Mesenchymal stem cell (in vitro differentiated cells and primary cell): ENCODE results near the gene SPTLC2.

Experiments used
- DNase-seq: peaks from one replicate; pipeline ENCODE4 v3.0.0-alpha.2; 2013
- H2AFZ ChIP-seq: one replicate; pipeline ENCODE4 v1.6.1; 2013; ENCODE audit warnings: low read depth, mild to moderate bottlenecking, control low read depth, inconsistent platforms, low read length, moderate library complexity
- H2AK5ac ChIP-seq: 2 replicates; pipeline ENCODE4 v1.6.1; 2013; ENCODE audit warnings: low read length, moderate library complexity, mild to moderate bottlenecking, inconsistent platforms; ENCODE audit not compliant: severe bottlenecking
- H2BK120ac ChIP-seq: one replicate; pipeline ENCODE4 v1.6.1; 2013; ENCODE audit warnings: low read depth, mild to moderate bottlenecking, inconsistent platforms, low read length, moderate library complexity
- H2BK12ac ChIP-seq, 2 experiments: one replicate each; pipeline ENCODE4 v1.6.1; 2013; ENCODE audit warnings: inconsistent platforms in 2 of 2, low read length in 2 of 2, mild to moderate bottlenecking in 2 of 2, moderate library complexity in 2 of 2, control low read depth in 1 of 2
- H2BK15ac ChIP-seq: one replicate; pipeline ENCODE4 v1.6.1; 2013; ENCODE audit warnings: mild to moderate bottlenecking, low read depth, inconsistent platforms; ENCODE audit not compliant: poor library complexity, severe bottlenecking
- H2BK5ac ChIP-seq: 2 replicates; pipeline ENCODE4 v1.6.1; 2013; ENCODE audit warnings: low read depth, mild to moderate bottlenecking, low read length, control low read depth, inconsistent platforms; ENCODE audit not compliant: poor library complexity, severe bottlenecking
- H3K14ac ChIP-seq, 2 experiments: one replicate each; pipeline ENCODE4 v1.6.1; 2013; ENCODE audit warnings: inconsistent platforms in 2 of 2, low read length in 2 of 2, control low read depth in 1 of 2, mild to moderate bottlenecking in 1 of 2, moderate library complexity in 1 of 2
- H3K18ac ChIP-seq, 2 experiments: one replicate each; pipeline ENCODE4 v1.6.1; 2013; ENCODE audit warnings: inconsistent platforms in 2 of 2, low read length in 2 of 2, control low read depth in 1 of 2, low read depth in 1 of 2, mild to moderate bottlenecking in 1 of 2
- H3K23ac ChIP-seq, 2 experiments: one replicate each; pipeline ENCODE4 v1.6.1; 2013; ENCODE audit warnings: inconsistent platforms in 2 of 2, low read length in 2 of 2, mild to moderate bottlenecking in 2 of 2, moderate library complexity in 2 of 2, control low read depth in 1 of 2
- H3K27ac ChIP-seq: 2 replicates; pipeline ENCODE4 v1.5.1; 2013; ENCODE audit warnings: mild to moderate bottlenecking, moderate library complexity, low read length, control low read depth, inconsistent platforms; ENCODE audit not compliant: poor library complexity, severe bottlenecking
- H3K27me3 ChIP-seq, 2 experiments: 2 replicates each; pipeline versions ENCODE4 v1.6.1 to v1.7.0; 2013; ENCODE audit warnings: low read length in 2 of 2, mild to moderate bottlenecking in 2 of 2, moderate library complexity in 2 of 2, control low read depth in 1 of 2, inconsistent platforms in 1 of 2; ENCODE audit not compliant: control insufficient read depth in 1 of 2, insufficient read depth in 1 of 2
- H3K36me3 ChIP-seq, 2 experiments: 2 replicates each; pipeline versions ENCODE4 v1.6.1 to v1.7.0; 2013; ENCODE audit warnings: low read length in 2 of 2, control low read depth in 1 of 2, inconsistent platforms in 1 of 2, low read depth in 1 of 2, mild to moderate bottlenecking in 1 of 2; ENCODE audit not compliant: insufficient read depth in 2 of 2, control insufficient read depth in 1 of 2
- H3K4ac ChIP-seq, 2 experiments: one replicate each; pipeline ENCODE4 v1.6.1; 2013; ENCODE audit warnings: inconsistent platforms in 2 of 2, low read length in 2 of 2, mild to moderate bottlenecking in 2 of 2, moderate library complexity in 2 of 2, control low read depth in 1 of 2, low read depth in 1 of 2
- H3K4me1 ChIP-seq: 2 replicates; pipeline ENCODE4 v1.6.1; 2013; ENCODE audit warnings: low read depth, low read length, control low read depth; ENCODE audit not compliant: control insufficient read depth, insufficient read depth
- H3K4me2 ChIP-seq: 2 replicates; pipeline ENCODE4 v1.6.1; 2013; ENCODE audit warnings: low read length, mild to moderate bottlenecking, inconsistent platforms; ENCODE audit not compliant: poor library complexity, severe bottlenecking
- H3K4me3 ChIP-seq, 2 experiments: 2 replicates each; pipeline versions ENCODE4 v1.5.1 to v1.7.0; 2013; ENCODE audit warnings: low read length in 2 of 2, mild to moderate bottlenecking in 2 of 2, control low read depth in 1 of 2, low read depth in 1 of 2; ENCODE audit not compliant: insufficient read depth in 1 of 2
- H3K79me1 ChIP-seq: replicated peaks from 2 replicates; pipeline ENCODE4 v1.6.1; 2013; ENCODE audit warnings: mild to moderate bottlenecking, control low read depth, low read length, inconsistent platforms; ENCODE audit not compliant: poor library complexity, severe bottlenecking
- H3K9ac ChIP-seq: 2 replicates; pipeline ENCODE4 v1.7.0; 2013; ENCODE audit warnings: mild to moderate bottlenecking, low read length, moderate library complexity
- H3K9me3 ChIP-seq: 2 replicates; pipeline ENCODE4 v1.7.0; 2013; ENCODE audit warnings: mild to moderate bottlenecking, low read length; ENCODE audit not compliant: control insufficient read depth
- H4K8ac ChIP-seq: one replicate; pipeline ENCODE4 v1.6.1; 2013; ENCODE audit warnings: inconsistent platforms, mild to moderate bottlenecking, low read length, moderate library complexity
- H4K91ac ChIP-seq: one replicate; pipeline ENCODE4 v1.6.1; 2013; ENCODE audit warnings: mild to moderate bottlenecking, low read length, inconsistent platforms
- WGBS: methylation state at CpG from one replicate; pipeline ENCODE4 v1.1.7; 2013; ENCODE audit warnings: mixed read lengths; 5-methylcytosine and 5-hydroxymethylcytosine counted together

The SPTLC2 gene

GRCh38 chr14:77625360-77625759 lies 8.9 kb upstream of the SPTLC2 start:
- no peak overlapping the region for H3K27ac ChIP-seq
- no peak overlapping the region for H2BK120ac ChIP-seq
- H2BK5ac ChIP-seq = no peak overlapping the region
- no peaks in the 10 kb centered on the region for H3K36me3 ChIP-seq
- H2AK5ac ChIP-seq = no peak overlapping the region
- no peak overlapping the region for H3K14ac ChIP-seq
- DNase-seq = no peak
- no peak overlapping the region for H3K18ac ChIP-seq
- no peak overlapping the region for H3K9ac ChIP-seq
- no peak overlapping the region for H2BK12ac ChIP-seq
- no peak overlapping the region for H3K4me2 ChIP-seq
- H3K4me1 ChIP-seq = no peaks in the 10 kb centered on the region
- no peak overlapping the region for H3K4ac ChIP-seq
- WGBS = 67% methylated on average over 1 of the region's 3 CpGs
- no peak overlapping the region for H3K23ac ChIP-seq
- H4K91ac ChIP-seq = no peak overlapping the region
- no peaks in the 10 kb centered on the region for H3K9me3 ChIP-seq
- no peak overlapping the region for H4K8ac ChIP-seq
- H2AFZ ChIP-seq = no peak overlapping the region
- H3K4me3 ChIP-seq = no peak overlapping the region
- no peaks in the 10 kb centered on the region for H3K79me1 ChIP-seq
- H2BK15ac ChIP-seq = no peak overlapping the region
- no peaks in the 10 kb centered on the region for H3K27me3 ChIP-seq

DNA sequence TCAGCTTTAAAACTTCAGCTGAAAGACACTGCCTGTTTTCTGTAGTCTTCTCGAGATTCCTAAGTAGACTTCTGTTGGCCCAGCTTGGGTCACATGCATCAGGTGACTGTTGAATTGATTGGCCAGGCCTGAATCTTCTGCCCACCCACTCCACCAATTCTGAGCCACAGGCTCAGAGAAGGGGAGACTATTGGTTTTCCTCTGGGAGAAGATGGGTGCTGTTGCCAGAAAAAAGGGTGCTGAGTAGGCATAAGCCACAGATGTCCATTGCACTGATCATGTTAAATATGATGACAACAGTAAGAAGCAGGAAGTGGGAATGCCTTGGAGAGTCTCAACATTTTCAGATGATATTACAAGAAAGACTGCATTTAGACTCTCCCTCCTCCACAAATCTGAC lies 6.8 kb upstream of the SPTLC2 start:
- Histone ChIP-seq H3K79me1 (no peaks in the 10 kb centered on the region), H2BK12ac (no peak overlapping the region), H3K4me1 (no peaks in the 10 kb centered on the region), H3K23ac (no peak overlapping the region), H2AK5ac (no peak overlapping the region), H4K91ac (no peak overlapping the region), H3K9me3 (no peaks in the 10 kb centered on the region), H3K14ac (no peak overlapping the region), H3K18ac (no peak overlapping the region), H3K27ac (no peak overlapping the region), H2AFZ (no peak overlapping the region), H2BK5ac (no peak overlapping the region), H3K9ac (no peak overlapping the region), H3K4me2 (no peak overlapping the region), H3K4me3 (no peak overlapping the region), H2BK15ac (no peak overlapping the region), H3K4ac (no peak overlapping the region), H3K27me3 (peaks cover 6 to 8% of the 10 kb centered on the region in 2 experiments), H3K36me3 (no peaks in the 10 kb centered on the region), H2BK120ac (no peak overlapping the region), H4K8ac (no peak overlapping the region)
- 82% methylated on average over 1 of the region's 1 CpG for WGBS
- DNase-seq = no peak

DNA sequence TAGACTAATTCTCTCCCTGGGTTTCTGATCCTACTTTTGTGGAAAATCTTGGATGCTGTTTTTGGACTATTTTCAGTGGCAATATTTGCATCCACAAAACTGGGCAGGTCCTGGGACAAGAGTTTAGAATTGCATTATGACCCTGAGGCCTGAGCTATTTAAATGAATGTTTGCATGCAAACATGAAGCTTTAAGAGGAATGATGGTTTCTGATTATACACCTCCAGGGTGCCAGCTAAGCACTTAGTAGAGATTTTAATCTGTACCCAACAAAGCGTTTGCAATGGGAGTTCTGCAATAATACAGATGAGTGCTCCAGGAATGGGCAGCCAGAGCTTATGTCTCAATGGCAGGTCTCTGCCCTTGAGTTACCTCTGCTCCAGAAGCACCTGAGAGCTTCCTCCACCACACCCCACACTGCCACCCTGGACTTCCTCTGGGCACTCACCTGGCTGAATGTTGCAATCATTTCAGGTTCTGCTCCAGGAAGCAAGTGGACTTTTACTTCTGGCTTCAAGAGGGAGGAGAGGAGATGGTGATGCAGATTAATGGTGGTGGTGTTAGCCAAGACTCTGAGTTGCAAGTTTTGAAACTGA lies 6.0 kb upstream of the SPTLC2 start:
- Histone ChIP-seq H3K27me3 (peaks cover 6 to 9% of the 10 kb centered on the region in 2 experiments), H2AK5ac (no peak overlapping the region), H3K27ac (no peak overlapping the region), H2BK120ac (no peak overlapping the region), H3K4me3 (no peak overlapping the region), H2AFZ (no peak overlapping the region), H2BK5ac (no peak overlapping the region), H4K8ac (no peak overlapping the region), H4K91ac (no peak overlapping the region), H3K4me2 (no peak overlapping the region), H3K36me3 (no peaks in the 10 kb centered on the region), H3K4me1 (no peaks in the 10 kb centered on the region), H3K18ac (no peak overlapping the region), H3K4ac (no peak overlapping the region), H3K14ac (no peak overlapping the region), H3K23ac (no peak overlapping the region), H3K9me3 (no peaks in the 10 kb centered on the region), H3K9ac (no peak overlapping the region), H2BK15ac (no peak overlapping the region), H2BK12ac (no peak overlapping the region), H3K79me1 (no peaks in the 10 kb centered on the region)
- WGBS = 36% methylated on average over 1 of the region's 1 CpG
- DNase-seq = no peak

DNA sequence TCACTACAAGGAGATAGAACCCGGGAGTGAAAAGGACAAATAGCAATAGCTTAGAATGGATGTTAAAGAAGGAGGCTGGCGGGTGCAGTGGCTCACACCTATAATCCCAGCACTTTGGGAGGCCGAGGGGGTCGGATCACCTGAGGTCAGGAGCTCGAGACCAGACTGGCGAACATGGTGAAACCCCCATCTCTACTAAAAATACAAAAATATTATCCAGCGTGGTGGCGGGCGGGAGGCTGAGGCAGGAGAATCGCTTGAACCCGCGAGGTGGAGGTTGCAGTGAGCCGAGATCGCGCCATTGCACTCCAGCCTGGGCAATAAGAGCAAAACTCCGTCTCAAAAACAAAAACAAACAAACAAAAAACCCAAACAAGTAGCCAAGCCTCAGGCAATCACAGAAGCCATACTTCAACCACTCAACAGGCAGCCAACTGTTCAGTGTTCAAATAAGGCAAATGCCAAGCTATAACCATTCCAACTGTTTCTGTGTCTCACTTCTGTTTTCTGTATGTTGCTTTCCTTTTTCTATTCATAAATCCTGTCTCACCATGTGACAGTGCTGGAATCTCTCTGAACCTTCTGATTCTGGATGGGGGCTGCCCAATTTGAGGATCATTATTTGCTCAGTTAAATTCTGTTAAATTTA lies 3.9 kb upstream of the SPTLC2 start:
- no peak for DNase-seq
- Histone ChIP-seq H3K79me1 (peaks cover 2% of the 10 kb centered on the region), H2BK5ac (no peak overlapping the region), H2BK120ac (no peak overlapping the region), H4K8ac (no peak overlapping the region), H3K4me3 (no peak overlapping the region), H4K91ac (no peak overlapping the region), H3K4ac (no peak overlapping the region), H3K27ac (no peak overlapping the region), H3K23ac (no peak overlapping the region), H3K14ac (no peak overlapping the region), H2AFZ (no peak overlapping the region), H3K4me2 (no peak overlapping the region), H3K9ac (no peak overlapping the region), H2BK12ac (no peak overlapping the region), H3K4me1 (no peaks in the 10 kb centered on the region), H3K9me3 (no peaks in the 10 kb centered on the region), H2AK5ac (no peak overlapping the region), H3K27me3 (peaks cover 6 to 9% of the 10 kb centered on the region in 2 experiments), H3K36me3 (no peaks in the 10 kb centered on the region), H3K18ac (no peak overlapping the region), H2BK15ac (no peak overlapping the region)
- 85% methylated on average over 16 of the region's 16 CpGs for WGBS
